ENCODE data around the gene WDFY3. TPM values are rescaled to one million over a fixed set of nuclear protein-coding genes. Genes with fewer than 3 reads are reported as not detected.

Gene WDFY3
- total RNA-seq, 4 donors from 2014 or later, result 103 to 141 (median 121) TPM

DNA sequence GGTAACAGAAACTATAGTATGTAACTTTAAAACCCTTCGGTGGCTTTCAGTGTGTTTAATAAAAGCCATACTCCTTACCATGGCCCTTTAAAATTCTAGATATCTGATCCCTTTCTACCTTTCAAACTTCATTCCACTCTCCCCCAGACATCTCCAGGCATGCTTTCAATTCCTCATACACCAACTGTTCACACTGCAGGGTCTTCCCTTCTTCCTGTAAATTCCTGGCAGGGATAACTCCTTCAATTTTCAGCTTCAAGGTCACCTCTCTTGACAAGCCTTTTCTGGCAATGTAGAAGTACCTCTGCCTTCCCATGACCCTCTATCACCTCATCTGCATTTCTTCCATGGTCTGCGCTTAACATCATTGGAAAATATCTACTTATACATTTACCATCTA lies 60.8 kb downstream of the WDFY3 start:
- WGBS, 2 donors, result 96% methylated on average over 2 of the region's 2 CpGs
- intact Hi-C loops (cut with DNase I), result no loop called here
- Histone ChIP-seq H3K27ac (no peak overlapping the region), H3K9me3 (no peaks in the 10 kb centered on the region), H3K27me3 (no peaks in the 10 kb centered on the region), H3K4me1 (peaks cover 9 to 12% of the 10 kb centered on the region in 2 donors), H3K36me3 (no peaks in the 10 kb centered on the region), H3K4me3 (replicated peaks in 1 of 3) (no peak overlapping the region)
- DNase-seq, result no peak
- TF ChIP-seq, protein P1, sequence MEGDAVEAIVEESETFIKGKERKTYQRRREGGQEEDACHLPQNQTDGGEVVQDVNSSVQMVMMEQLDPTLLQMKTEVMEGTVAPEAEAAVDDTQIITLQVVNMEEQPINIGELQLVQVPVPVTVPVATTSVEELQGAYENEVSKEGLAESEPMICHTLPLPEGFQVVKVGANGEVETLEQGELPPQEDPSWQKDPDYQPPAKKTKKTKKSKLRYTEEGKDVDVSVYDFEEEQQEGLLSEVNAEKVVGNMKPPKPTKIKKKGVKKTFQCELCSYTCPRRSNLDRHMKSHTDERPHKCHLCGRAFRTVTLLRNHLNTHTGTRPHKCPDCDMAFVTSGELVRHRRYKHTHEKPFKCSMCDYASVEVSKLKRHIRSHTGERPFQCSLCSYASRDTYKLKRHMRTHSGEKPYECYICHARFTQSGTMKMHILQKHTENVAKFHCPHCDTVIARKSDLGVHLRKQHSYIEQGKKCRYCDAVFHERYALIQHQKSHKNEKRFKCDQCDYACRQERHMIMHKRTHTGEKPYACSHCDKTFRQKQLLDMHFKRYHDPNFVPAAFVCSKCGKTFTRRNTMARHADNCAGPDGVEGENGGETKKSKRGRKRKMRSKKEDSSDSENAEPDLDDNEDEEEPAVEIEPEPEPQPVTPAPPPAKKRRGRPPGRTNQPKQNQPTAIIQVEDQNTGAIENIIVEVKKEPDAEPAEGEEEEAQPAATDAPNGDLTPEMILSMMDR (IDR thresholded peaks at IDR 0.05), result no peak
- TF ChIP-seq POLR2A (IDR thresholded peaks at IDR 0.05), result no peak

DNA sequence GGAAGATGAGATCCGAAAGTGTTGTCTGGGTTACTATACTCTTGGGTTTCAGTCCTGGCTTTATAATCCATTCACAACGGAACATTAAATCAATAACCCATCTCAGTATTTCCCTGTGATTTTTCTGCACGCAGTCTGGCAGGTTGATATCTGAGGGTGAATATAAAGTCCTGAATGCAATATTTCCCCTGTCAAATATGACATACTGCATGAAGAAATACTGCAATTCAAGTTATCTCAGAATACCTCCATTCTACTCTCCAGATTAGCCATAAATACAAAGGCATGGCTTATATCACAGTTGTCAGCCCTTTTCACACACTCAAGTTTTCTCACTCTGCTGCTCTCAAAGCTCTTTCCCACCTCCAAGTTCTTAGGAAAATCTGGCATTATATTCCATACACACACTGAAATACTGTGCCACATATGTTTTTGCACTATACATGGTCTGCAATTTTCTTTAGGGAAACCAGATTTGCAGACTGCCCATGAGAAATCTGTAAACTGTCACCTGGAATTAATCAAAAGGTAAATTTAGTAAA lies 64.7 kb downstream of the WDFY3 start:
- 94 to 95% methylated on average over 3 of the region's 3 CpGs for WGBS, 2 donors
- intact Hi-C loops (cut with DNase I), result no loop called here
- TF ChIP-seq, protein P1 (IDR thresholded peaks at IDR 0.05), result no peak

DNA sequence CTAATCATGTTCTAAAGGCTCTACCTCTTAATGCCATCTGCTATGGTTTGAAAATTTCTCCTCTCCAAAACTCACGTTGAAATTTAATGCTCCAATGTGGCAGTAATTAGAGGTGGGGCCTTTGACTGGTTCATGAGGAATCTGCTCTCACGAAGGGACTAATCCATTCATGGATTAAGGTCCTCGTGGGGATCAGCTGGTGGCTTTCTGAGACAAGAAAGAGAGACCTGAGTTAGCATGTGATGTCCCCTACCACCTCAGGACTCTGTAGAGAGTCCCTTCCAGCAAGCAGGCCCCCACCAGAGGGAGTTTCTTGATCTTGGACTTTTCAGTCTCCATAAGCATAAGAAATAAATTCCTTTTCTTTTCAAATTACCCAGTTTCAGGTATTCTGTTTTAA lies 65.3 kb downstream of the WDFY3 start:
- WGBS, 2 donors, result 76 to 86% methylated on average over 3 of the region's 3 CpGs
- Histone ChIP-seq H3K36me3 (no peaks in the 10 kb centered on the region), H3K27me3 (no peaks in the 10 kb centered on the region), H3K4me3 (replicated peaks in 1 of 3) (no peak overlapping the region), H3K27ac (no peak overlapping the region), H3K4me1 (peaks cover 9 to 12% of the 10 kb centered on the region in 2 donors), H3K9me3 (no peaks in the 10 kb centered on the region)
- TF ChIP-seq, protein P1 (IDR thresholded peaks at IDR 0.05), result no peak
- TF ChIP-seq POLR2A (IDR thresholded peaks at IDR 0.05), result no peak
- DNase-seq, result no peak
- intact Hi-C loops (cut with DNase I), result no loop called here

More for the DNA sequence above, 64.7 kb downstream of the WDFY3 start:
- Histone ChIP-seq H3K9me3 (no peaks in the 10 kb centered on the region), H3K4me1 (peaks cover 9 to 12% of the 10 kb centered on the region in 2 donors), H3K36me3 (no peaks in the 10 kb centered on the region), H3K4me3 (replicated peaks in 1 of 3) (no peak overlapping the region), H3K27ac (no peak overlapping the region), H3K27me3 (no peaks in the 10 kb centered on the region)
- no peak for DNase-seq

DNA sequence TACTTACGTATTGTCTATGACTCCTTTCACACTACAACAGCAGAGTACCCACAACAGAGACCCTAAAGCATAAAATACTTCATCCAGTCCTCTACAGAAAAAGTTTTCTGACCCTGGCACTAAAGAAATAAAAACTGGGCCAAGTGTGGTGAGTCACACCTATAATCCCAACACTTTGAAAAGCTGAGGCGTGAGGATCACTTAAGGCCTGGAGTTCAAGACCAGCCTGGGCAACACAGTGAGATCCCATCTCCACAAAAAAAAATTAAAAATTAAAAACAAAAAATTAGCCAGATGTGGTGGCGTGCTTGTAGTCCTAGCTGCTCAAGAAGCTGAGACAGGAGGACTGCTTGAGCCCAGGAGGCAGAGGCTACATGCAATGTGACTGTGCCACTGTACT lies 66.9 kb downstream of the WDFY3 start:
- no peak overlapping the region for H3K27ac ChIP-seq
- WGBS, 2 donors, result 94 to 97% methylated on average over 3 of the region's 3 CpGs
- H3K9me3 ChIP-seq, result no peaks in the 10 kb centered on the region
- no peak for TF ChIP-seq POLR2A (IDR thresholded peaks at IDR 0.05)
- TF ChIP-seq, protein P1 (IDR thresholded peaks at IDR 0.05), result no peak
- H3K27me3 ChIP-seq, result no peaks in the 10 kb centered on the region
- peaks cover 9 to 12% of the 10 kb centered on the region in 2 donors for H3K4me1 ChIP-seq
- no peak overlapping the region for H3K4me3 ChIP-seq (replicated peaks in 1 of 3)
- H3K36me3 ChIP-seq, result no peaks in the 10 kb centered on the region
- DNase-seq, result no peak
- intact Hi-C loops (cut with DNase I), result no loop called here

DNA sequence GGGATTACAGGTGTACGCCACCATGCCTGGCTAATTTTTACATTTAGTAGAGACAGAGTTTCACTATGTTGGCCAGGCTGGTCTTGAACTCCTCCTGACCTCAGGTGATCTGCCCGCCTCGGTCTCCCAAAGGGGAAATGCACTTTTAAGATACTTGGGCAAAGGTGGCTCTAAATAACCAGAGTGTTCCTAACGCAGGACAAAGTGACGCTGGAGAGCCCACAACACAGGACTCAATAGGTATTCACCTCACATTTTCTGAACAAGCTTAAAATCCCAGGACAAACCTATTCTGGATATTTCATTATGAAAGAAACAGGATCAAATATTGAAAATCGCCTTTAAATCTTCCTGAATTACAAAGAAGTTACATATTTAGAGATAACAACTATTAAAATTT lies 69.0 kb downstream of the WDFY3 start:
- H3K27me3 ChIP-seq, result no peaks in the 10 kb centered on the region
- TF ChIP-seq, protein P1 (IDR thresholded peaks at IDR 0.05), result no peak
- H3K4me3 ChIP-seq (replicated peaks in 1 of 3), result no peak overlapping the region
- H3K27ac ChIP-seq, result no peak overlapping the region
- 92 to 97% methylated on average over 6 of the region's 6 CpGs for WGBS, 2 donors
- intact Hi-C loops (cut with DNase I), result no loop called here
- H3K9me3 ChIP-seq, result no peaks in the 10 kb centered on the region
- H3K4me1 ChIP-seq, result peaks cover 5 to 15% of the 10 kb centered on the region in 2 donors
- DNase-seq, result no peak
- no peaks in the 10 kb centered on the region for H3K36me3 ChIP-seq
